GOT3 (cell line): Measurements from ENCODE around the gene TCL1A.
"Not testable (repeated sequence)": the region's sequence is repeated elsewhere in the genome, so short reads cannot be mapped to it uniquely, and the experiment has no call there.

Experiments
- DNase-seq: peaks from one replicate; lab custom pipeline; 2025; ENCODE audit warnings: mixed read lengths; lab: John Stamatoyannopoulos, UW

Gene TCL1A, protein sequence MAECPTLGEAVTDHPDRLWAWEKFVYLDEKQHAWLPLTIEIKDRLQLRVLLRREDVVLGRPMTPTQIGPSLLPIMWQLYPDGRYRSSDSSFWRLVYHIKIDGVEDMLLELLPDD

DNA sequence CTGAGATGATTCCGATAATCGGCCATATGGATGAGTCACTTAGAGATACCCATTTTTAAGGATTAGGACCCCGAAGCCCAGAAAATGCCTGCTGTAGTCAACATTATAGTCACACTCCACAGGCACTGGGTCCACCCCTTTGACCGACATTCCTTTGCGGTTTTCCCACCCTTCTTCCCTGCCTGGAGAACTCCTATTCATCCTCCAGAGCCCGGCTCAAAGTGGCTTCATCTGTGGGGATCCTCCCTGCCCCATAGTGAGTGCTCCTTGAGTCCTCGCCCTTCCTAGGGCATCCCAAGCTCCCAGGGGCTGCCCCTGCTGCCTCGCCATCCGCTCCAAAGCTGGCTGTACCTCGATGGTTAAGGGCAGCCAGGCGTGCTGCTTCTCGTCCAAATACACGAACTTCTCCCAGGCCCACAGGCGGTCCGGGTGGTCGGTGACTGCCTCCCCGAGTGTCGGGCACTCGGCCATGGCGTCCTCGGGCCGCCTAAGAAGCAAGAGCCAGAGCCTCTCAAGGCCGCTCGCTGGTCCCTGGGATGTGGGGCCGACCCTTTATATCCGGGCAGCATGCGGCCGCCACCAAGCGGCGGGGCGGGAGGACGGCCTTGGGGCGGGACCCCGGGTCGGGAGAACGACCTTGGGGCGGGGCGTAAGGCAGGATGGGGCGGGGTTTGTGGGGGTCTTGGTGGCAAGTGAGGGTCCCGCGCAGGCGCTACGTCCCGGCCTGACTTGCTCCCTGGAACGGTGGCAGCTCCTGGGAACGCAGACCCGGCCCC lies at the start of gene TCL1A:
Gene TCL1A, minus strand, starts transcription at position 530 of the 776 bp plus-strand sequence. Its CDS starts 59 bp downstream, at position 471.
- DNase-seq = no peak

DNA sequence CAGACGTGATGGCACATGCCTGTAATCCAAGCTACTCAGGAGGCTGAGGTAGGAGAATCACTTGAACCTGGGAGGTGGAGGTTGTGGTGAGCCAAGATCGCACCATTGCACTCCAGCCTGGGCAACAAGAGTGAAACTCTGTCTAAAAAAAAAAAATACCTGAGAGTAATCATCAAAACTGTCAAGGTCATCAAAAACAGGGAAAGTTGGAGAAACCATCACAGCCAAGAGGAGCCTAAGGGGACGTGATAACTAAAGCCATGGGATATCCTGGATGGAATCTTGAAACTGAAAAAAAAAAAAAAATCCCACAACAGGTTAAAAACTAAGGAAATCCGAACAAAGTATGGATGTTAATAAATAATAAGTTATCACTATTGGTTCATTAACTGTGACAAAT lies 49.1 kb upstream of the TCL1A start:
- not testable (repeated sequence) for DNase-seq

DNA sequence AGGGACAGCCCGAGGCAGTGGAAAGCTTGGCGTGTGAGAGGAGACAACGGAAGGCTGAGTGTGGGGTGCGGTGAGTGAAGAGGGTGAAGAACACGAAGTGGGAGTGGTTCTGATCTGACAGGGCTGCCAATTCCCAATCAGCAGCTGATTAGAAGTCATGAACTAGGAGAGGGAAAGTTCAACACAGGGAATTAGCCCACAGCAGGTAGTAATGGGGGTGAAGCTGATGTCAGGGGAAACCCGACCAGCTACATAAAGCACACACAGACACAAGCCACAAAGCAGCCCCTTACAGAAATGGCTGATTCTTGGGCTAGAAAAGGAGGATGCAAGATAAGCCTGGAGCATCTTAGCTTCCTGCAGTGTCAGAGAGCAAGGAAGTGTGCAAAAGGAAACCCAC lies 47.5 kb upstream of the TCL1A start:
- no peak for DNase-seq

DNA sequence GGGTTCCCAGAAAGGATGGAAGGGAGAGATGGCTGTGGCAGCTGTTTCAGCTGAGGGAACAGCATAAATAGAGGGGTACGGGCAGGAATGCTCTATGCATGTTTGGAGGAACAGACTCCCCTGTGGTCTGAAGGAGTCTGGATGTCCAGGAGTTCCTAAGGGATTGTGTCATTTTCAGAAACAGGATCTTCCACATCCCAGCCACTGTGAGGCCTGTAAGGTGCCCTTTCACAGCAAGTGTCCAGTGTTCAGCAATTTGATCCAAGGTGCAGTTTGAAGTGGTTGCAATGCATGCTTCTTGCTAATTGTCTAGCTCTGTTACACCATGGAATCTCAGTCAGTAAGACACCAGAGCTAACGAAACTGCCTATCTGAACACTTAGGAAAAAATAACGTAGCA lies 46.7 kb upstream of the TCL1A start:
- DNase-seq = no peak

DNA sequence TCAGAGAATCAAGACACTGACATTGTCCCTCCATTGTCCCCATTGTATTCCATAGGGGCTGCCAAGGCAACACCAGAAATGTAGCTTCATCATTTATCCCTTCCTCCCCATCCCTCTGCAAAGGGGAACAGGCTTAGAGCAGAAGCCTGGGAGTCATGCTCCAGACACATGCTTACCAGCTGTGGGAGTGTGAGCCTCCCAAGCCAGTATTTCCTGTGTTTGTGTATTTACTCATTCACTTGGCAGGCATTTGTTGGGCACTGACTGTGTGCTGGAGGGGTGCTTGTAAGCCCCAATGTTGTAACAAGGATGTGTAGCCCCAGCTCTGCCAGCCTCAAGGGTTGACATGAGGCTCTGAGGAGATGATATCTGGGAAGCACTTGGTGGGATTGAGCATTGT lies 46.0 kb upstream of the TCL1A start:
- DNase-seq = no peak

DNA sequence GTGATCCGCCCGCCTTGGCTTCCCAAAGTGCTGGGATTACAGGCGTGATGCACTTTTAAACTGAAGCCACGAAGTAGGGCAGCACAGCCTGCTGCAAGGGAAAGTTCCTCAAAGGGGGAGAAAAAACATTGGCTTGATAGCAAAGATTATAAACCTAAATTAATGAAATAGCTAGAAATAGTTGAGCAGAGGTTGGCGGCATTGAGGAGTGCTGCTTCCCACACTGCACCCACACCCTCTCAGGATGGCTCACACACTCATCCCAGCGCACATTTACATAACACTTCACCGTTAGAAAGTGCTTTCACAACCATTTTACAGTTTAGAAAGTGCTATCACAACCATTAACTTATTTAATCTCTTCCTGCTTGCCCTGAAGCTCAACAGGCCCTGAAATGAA lies 44.4 kb upstream of the TCL1A start:
- no peak for DNase-seq

DNA sequence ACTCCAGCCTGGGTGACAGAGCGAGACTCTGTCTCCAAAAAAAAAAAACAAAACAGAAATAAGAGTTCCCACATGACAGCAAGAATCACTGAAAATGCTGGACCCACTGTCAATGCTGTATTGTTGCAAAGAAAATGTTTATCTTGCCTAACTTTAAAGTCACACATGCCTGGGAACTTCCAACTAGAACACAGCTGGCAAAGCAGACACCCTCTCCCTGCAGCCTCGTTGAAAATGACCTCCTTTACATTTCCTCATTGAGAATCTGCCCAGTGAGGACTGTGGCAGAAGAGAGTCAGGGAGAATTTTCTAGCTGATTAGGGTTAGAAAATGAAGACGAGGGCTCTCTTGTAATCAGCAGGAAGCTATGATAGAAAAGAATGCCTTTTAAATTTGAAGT lies 42.8 kb upstream of the TCL1A start:
- DNase-seq = no peak

DNA sequence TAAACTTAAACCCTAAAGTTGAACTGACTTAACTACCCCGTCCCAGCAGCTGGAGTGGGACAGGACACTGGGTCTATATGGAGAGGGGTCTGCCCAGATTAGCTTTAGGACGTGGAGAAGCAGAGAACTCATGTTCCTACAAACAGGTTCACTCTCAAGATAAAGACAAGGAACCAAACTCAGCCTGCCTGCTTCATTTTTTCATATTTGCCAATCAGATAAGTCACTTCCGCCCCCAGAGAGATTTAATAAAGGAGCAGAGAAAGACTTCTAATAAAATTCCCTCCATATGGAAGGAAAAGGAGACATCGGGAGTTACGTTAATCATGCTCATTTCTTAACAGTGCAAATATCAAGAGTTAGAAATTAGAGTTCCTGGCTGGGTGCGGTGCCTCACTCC lies 42.2 kb upstream of the TCL1A start:
- DNase-seq = no peak

DNA sequence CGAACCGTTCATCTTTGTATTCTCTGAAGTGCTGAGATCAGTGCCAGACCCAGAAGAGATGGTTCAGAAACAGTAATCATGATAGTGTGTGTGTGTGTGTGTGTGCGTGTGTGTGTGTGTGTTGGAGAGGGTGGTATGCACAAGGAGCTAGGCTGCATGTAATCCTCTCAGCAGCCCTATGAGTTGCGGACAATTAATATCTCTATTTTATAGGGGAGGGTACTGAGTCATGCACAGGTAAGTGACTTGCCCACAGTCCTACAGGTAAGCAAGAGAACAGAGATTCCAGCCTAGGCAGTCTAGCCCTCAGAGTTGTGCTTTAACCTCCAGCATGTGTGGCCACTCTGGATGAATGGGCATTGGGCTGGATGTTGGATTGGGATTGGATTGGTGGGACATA lies 27.9 kb upstream of the TCL1A start:
- no peak for DNase-seq

DNA sequence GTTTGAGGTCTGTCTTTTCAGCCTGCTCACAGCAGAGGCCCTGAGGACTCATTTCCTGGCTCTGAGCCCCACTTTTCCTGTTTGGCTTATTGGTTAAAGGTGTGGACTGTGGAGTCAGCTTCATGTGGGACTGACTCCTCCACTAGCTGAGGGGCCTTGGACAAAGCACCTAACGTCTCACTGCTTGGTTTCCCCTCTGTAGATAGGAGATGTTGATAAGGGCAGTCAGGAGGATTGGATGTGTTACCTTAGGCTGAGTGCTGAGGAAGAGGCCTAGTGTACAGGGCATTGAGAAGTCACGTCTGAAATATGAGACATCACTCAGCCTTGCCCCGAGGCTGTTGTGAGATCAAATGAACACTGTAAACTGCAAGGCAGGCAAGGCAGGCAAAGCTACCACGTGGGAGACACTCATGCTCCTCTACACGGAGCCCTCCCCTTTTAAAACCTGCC lies 27.1 kb upstream of the TCL1A start:
- DNase-seq = no peak

DNA sequence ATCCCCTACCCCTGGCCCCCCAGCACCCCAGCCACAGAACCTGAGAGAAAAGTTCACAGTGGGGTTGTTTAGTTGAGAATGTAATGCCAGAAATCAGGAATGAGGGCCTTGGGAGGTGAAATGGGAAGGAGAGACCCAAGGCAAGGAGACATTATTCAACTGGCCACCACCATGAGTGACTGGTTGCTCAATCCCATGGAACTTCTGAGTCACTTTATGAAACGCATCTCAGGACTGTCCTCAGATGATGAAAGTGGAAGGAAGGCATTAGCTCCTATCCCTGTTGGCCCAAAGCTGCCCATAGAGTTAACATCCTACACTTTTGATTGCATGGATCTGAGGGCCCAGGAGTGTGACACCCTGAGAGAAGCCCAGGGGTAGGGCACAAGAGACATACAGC lies 25.4 kb upstream of the TCL1A start:
- no peak for DNase-seq

DNA sequence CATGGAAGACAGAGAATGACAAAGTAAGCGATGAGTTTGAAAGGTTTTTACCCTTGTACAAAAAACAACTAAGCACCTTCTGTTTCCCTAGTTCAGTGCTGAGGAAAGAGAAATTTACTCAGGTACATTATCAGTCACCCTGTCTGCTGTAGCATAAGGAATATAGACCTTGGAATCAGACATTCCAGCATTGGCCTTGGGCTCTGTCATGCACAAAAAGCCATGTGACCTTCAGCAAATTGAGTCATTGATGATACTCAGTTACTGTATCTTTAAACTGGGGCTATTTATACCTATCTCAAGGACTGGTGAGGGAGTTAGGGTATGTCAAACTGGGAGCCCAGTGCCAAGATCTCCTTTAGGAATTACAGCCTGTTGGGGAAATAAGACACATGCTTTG lies 19.3 kb upstream of the TCL1A start:
- no peak for DNase-seq

DNA sequence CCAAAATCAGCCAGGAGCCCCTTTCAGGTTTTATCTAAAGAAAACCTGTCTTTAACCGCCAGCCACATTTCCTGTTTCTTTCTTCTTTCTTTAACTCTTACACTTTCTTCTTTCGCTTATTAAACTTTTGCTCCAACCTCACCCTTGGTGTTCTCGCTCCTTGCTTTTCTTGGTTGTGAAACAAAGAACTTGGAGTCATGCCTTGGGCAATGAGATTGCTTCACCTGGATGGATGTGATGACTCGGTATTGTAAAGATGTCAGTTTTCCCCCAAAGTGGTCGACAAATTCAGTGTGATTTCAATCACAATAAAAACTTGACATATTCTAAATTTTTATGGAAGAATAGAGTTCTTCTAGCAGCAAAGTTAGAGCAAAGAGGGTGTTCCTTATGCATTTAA lies 16.2 kb upstream of the TCL1A start:
- DNase-seq = no peak

DNA sequence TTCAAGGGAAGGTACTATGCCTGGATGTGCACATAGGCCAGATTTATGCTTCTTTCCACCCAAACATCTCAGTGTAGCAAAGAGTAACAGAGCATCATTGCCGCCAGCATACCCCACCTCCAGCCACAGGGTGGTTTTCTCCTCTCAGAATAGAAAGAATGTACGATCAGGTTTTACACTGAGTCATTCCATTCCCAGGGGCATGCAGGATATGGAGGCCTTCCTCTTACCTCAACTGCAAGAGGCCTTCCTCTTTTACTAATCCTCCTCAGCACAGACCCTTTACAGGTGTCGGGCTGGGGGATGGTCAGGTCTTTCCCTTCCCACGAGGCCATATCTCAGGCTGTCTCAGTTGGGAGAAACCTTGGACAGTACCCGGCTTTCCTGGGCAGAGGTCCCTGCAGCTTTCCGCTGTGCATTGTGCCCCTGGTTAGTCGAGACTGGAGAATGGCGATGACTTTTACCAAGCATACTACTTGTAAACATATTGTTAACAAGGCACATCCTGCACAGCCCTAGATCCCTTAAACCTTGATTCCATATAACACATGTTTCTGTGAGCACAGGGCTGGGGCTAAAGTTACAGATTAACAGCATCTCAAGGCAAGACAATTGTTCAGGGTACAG lies 15.6 kb upstream of the TCL1A start:
- DNase-seq = not testable (repeated sequence)

DNA sequence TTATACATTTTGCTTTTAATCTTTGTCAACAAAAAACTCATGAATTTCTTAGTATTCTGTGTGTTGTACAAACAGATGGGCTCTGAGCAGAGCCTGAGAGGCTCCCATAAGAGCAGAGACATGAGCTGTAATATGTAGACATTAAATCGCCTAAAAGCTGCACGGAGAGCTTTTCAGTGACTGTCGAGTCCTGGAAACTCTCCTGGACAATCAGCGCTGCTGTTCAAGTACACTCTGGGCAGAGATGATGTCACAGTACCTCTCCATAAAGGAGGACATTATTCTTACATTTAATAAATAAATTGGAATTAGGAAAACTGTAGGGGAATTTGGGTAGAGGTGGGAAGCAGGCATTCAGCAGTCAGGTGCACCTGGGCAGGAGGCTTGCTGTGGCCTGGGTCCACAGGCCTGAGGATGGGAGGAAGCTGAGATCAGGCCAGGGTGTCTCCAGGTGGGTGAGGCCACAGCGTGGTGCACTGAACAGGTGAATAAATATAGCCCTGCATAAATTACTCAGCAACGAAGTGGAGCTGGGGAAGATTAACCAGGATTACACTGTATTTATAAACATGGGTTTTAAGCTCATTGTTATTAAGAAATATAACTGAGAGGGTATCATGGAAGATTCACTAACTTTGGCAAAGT lies 13.3 kb upstream of the TCL1A start:
- DNase-seq = no peak

DNA sequence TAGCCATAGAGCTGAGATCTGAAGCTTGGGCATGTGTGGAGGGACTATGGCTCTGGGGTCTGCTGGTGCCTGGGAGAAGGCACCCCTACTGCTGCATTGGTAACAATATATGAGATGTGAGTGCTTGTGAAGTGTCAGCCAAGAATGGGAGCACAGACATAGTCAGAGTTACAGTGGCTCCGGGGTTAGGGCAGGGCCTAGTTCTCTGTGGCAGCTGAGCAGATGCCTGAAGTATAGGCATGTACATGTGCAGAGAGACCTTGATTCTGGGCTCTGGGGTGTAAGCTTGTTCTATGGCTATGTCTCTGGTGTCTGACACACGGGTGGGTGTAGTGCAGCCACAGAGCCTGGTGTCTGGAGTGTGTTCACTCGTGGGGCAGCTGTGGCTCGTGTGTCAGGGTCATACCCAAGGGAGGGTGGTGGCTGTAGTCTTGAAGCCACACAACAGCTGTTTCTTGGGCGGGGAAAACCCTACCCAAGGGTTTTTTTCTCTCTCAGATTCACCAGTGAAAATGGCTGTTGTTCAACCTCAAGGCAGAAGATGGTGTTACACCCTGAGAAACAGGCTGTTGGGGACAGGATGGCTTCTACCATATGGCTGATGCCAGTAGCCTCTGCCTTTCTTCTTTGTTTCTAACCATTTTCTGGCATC lies 11.9 kb upstream of the TCL1A start:
- DNase-seq = no peak

DNA sequence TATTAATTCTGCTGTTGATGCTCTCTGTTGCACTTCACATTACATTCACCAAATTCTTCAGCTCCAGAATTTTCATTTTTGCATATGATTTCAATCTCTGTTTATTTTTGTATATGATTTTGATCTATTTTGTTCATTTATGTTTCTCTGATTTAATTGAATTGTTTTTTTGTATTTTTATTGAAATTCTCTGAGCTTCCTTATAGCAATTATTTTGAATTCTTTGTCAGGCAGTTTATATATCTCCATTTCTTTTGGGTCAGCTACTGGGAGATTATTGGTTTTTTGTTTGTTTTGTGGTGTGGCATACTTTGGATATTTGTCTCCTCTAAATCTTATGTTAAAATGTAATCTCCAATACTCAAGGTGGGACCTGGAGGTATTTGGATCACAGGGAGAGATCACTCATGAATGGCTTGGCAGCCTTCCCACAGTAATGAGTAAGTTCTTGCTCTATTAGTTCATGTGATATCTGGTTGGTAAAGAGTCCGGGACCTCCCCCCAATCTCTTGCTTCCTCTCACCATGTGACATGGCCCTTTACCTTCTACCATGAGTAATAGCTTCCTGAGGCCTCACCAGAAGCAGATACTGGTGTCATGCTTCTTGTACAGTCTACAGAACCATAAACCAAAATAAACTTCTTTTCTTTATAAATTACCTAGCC lies 8.7 kb upstream of the TCL1A start:
- no peak for DNase-seq

DNA sequence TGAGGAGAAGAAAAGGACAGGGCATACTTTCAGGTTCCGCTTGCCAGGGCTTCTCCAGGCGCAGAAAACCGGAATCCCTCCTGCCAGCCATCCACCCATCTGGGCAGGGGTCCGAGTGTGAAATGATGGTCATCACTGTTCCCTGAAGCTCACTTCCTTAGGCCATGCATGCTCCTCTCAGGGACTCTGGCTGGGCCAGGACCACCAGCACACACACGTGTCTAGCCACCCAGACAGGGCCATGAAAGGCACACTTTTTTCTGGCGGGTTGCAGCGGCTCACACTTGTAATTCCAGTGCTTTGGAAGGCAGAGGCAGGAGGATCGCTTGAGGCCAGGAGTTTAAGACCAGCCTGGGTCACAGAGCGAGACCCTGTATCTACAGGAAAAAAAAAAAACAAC lies 1.5 kb downstream of the TCL1A start:
- DNase-seq = no peak

DNA sequence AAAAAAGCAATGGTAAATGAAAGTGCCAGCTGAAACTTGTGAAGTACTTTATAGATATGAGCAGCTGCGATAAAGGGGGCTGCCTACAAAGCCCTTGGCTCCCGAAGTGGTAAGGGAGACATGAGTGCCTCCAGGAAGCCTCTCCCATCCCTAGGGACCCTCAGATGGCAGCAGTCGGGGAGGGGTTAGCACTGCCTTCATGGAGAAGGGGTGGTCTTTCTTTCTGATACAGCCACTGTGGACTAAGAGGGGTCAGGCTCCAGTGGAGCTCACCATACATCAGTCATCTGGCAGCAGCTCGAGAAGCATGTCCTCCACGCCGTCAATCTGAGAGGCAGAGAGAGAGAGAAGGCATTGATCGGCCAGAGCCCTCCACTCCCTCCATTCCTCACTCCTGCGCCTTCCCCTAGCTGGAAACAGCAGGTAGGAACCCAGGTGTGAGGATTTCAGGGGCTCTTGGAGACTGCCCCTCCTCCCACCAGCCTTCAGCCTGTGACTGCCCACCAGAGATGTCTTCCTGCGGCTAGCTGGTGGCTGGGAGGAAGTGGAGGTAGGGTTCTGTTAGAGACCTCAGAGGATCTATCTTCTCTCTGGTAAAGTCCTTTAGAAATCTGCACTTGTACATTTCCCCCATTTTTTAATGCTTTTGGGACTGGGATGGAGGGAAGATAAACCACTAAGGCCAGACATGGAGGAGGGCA lies 2.3 kb downstream of the TCL1A start:
- DNase-seq = no peak

DNA sequence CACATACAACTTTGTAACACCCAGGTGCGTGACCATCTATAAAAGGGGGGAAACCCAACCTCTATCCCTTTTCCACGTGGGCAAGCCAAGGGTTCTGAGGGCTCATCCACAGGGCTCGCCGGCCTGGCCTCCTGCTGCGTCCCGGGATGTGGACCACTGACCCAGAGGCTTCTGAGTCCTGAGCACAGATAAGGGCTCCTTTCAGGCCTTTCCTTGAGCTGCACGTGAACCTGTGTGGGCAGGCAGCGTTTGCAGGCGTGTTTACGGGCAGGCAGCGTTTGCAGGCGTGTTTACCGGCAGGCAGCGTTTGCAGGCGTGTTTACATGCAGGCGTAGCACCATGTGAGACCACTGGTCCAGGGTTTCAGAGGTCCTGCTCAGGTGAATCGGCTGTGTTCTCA lies 3.8 kb downstream of the TCL1A start:
- no peak for DNase-seq

DNA sequence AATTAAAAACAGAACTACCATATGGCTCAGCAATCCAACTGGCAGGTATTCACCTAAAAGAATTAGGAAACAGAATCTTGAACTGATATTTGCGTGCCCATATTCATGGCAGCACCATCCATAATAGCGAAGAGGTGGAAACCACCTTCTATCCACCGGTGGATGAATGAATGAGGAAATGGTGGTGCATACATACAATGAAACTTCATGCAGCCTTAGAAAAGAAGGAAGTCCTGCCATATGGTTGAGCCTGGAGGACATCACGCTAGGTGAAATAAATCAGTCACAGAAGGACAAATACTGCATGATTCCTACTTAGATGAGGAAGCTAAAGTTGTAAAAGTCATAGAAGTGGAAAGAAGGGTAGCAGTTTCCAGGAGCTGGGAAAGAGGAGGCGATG lies 6.6 kb downstream of the TCL1A start:
- no peak for DNase-seq
